GM18517 (cell line): Measurements from ENCODE around the gene CTNNA1.

ENCODE experiments used
- ATAC-seq: cut with Tn5 transposase; IDR thresholded peaks from one replicate; pipeline ENCODE4 v1.9.1; 2021; ENCODE audit warnings: mild to moderate bottlenecking, moderate library complexity; ENCODE audit not compliant: unreplicated experiment

The CTNNA1 gene

GRCh38 chr5:138843316-138844124 lies 90.3 kb downstream of the CTNNA1 start:
- no peak for ATAC-seq

GRCh38 chr5:138844125-138844461 lies 90.9 kb downstream of the CTNNA1 start:
- ATAC-seq: no peak

GRCh38 chr5:138844812-138845513 lies 91.7 kb downstream of the CTNNA1 start:
- ATAC-seq: no peak

- no peak for ATAC-seq
These were observed 96.2 kb downstream of the CTNNA1 start for GRCh38 chr5:138849439-138849838.

GRCh38 chr5:138849882-138850281 lies 96.7 kb downstream of the CTNNA1 start:
- ATAC-seq: no peak

- no peak for ATAC-seq
These were observed 97.7 kb downstream of the CTNNA1 start for GRCh38 chr5:138850865-138851435.

GRCh38 chr5:138853132-138853531 lies 99.9 kb downstream of the CTNNA1 start:
- ATAC-seq: no peak

- no peak for ATAC-seq
These were observed 113.8 kb downstream of the CTNNA1 start for GRCh38 chr5:138867011-138867410.

GRCh38 chr5:138869038-138869437 lies 115.8 kb downstream of the CTNNA1 start:
- no peak for ATAC-seq

GRCh38 chr5:138869763-138870500 lies 116.7 kb downstream of the CTNNA1 start:
- ATAC-seq: no peak

GRCh38 chr5:138870611-138871010 lies 117.4 kb downstream of the CTNNA1 start:
- no peak for ATAC-seq

- no peak for ATAC-seq
These were observed 119.7 kb downstream of the CTNNA1 start for GRCh38 chr5:138872841-138873465.

GRCh38 chr5:138873466-138874221 lies 120.4 kb downstream of the CTNNA1 start:
- ATAC-seq: no peak

- no peak for ATAC-seq
These were observed 121.0 kb downstream of the CTNNA1 start for GRCh38 chr5:138874241-138874640.

- no peak for ATAC-seq
These were observed 121.7 kb downstream of the CTNNA1 start, which contains the start of gene LRRTM2 for GRCh38 chr5:138874771-138875551. Gene LRRTM2 (minus strand): TSS chr5:138875335. CDS start chr5:138874911, 424 bp downstream.

- no peak for ATAC-seq
These were observed 122.3 kb downstream of the CTNNA1 start for GRCh38 chr5:138875552-138875875.

- ATAC-seq: no peak
These were observed 122.7 kb downstream of the CTNNA1 start for GRCh38 chr5:138875946-138876345.

GRCh38 chr5:138876811-138877210 lies 123.6 kb downstream of the CTNNA1 start:
- ATAC-seq: no peak

- ATAC-seq: no peak
These were observed 125.4 kb downstream of the CTNNA1 start for GRCh38 chr5:138878437-138879235.
